Fibroblast of the aortic adventitia (primary cell): ENCODE measurements around the gene TGFBI. TPM values are rescaled to one million over a fixed set of nuclear protein-coding genes. Genes with fewer than 3 reads are reported as not detected.

Experiments used
- DNase-seq: peaks from one replicate; pipeline ENCODE4 v3.0.0-alpha.2; 2010; ENCODE audit warnings: low read depth
- H3K4me3 ChIP-seq: 2 replicates; pipeline ENCODE4 v1.5.1; 2011; ENCODE audit warnings: low read depth, mild to moderate bottlenecking, control low read depth, low read length, moderate library complexity
- total RNA-seq: library from RNA; depleted of rRNA; stranded (reverse); fragments of >200 nt; gene quantifications from 2 replicates; pipeline ENCODE4 v1.2.3, GENCODE V29; 2012; ENCODE audit warnings: low replicate concordance
- TF ChIP-seq, protein P1 (sequence below): IDR thresholded peaks from 2 replicates; pipeline ENCODE4 v1.5.1; 2011; ENCODE audit warnings: mild to moderate bottlenecking, low read length, control low read depth, inconsistent platforms; ENCODE audit not compliant: insufficient read depth

The TGFBI gene
- total RNA-seq, 1 donor = 227 TPM

DNA sequence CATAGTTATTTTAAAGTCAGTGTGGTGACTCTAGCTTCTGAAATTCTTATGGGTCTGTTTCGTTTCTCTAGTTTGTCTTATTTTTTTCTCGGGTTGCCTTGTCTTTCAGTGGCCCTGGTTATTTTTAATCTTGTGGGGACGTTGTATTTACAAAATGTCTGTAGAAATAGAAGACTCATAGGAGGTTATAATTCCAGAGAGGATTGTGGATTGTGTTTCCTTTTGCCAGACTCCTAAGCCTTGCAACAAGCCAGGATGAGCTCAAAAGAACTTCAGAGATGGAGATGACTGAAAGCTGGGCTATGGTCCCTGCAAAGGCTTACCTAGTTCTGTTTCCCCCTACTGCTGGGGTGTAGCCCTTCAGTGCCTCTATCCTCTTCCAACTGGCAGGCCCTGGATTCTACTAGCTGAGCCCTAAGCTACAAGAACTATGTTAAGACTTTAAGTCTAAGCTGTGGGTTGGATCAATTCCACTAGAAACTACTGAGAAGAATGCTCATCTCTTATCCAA lies 41.8 kb upstream of the TGFBI start:
- peak; percentile 86 for DNase-seq
- TF ChIP-seq, protein P1, sequence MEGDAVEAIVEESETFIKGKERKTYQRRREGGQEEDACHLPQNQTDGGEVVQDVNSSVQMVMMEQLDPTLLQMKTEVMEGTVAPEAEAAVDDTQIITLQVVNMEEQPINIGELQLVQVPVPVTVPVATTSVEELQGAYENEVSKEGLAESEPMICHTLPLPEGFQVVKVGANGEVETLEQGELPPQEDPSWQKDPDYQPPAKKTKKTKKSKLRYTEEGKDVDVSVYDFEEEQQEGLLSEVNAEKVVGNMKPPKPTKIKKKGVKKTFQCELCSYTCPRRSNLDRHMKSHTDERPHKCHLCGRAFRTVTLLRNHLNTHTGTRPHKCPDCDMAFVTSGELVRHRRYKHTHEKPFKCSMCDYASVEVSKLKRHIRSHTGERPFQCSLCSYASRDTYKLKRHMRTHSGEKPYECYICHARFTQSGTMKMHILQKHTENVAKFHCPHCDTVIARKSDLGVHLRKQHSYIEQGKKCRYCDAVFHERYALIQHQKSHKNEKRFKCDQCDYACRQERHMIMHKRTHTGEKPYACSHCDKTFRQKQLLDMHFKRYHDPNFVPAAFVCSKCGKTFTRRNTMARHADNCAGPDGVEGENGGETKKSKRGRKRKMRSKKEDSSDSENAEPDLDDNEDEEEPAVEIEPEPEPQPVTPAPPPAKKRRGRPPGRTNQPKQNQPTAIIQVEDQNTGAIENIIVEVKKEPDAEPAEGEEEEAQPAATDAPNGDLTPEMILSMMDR = no peak
- H3K4me3 ChIP-seq = no peak overlapping the region

DNA sequence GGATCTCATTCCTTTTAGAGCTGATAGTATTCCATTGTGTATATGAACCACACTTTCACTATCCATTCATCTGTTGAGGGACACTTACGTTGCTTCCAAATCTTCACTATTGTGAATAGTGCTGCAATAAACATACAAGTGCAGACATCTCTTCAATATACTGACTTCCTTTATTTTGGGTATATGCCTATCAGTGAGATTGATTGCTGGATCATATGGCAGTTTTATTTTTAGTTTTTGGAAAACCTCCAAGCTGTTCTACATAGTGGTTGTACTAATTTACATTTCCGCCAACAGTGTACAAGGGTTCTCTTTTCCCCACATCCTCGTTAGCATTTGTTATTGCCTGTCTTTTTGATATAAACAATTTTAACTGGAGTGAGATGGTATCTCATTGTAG lies 40.2 kb upstream of the TGFBI start:
- TF ChIP-seq, protein P1 = no peak
- no peak overlapping the region for H3K4me3 ChIP-seq
- DNase-seq = no peak

DNA sequence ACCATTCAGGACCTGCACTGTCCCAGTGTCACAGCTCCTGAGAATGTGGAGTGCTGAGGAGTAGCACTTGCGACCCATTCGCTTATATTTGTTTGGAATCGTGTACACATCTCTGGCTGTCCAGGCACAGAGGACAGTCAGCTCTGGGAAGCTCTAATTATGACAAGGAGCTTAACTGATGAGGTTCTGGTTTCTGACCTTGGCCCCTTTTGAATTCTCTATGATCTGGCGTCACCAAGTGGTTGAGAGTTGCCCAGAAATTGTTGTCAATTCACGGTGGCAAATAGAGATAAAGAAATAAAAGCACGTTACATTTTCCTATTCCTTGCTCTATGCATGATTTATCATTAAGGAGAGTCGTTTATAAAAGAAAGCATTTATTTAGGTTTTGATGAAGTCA lies 39.1 kb upstream of the TGFBI start:
- TF ChIP-seq, protein P1 = no peak
- no peak for DNase-seq
- H3K4me3 ChIP-seq = no peak overlapping the region

DNA sequence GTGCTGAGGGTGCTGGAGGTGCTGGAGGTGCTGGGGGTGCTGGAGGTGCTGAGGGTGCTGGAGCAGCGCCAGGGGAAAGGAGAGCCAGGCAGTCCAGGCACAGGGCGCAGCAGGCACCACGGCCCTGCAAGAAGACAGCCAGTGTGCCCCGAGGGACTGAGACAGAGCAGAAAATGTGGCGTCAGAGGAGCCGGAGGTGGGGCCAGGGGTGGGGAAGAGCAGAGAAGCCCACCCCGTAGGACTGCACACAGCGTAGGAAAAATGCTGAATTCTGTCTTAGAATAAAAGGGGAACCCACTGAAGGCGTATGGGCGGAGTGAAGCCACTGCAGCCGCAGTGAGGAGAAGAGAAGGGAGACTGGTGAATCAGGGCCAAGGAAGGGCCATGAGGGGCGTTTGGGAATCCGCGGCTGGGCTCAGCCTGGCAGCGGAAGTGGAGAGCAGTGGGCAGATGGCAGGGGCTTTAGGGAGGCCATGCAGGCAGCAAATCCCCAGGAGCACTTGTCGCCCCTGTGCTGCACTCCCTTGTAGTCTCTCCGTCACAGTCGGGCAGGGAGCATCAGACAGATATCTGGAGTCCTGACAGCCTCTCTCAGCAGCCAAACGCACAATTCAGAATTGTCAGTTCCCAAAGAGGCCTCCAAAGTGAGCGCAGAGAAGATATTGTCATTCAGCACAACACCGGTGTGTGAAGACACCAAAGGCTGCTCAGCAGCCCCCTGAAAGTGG lies 38.1 kb upstream of the TGFBI start:
- TF ChIP-seq, protein P1 = no peak

DNA sequence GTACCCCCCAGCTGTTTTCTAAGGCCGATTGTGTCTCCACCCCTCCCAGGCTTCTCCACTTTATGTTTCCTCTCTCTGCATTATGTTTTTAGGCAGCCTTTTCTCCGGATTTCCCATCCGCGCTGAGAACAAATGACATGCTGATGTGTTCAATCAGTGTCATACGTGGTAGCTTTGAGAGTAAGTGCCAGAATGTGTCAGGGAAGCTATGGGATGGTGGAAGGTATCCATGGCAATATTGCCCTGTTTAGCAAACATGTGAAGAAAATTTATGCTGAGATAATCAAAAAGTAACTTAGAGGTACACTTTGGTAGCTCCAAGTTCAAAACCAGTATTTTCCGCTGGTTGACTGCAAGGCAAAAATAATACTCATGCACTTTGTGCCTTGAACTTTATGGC lies 37.4 kb upstream of the TGFBI start:
- TF ChIP-seq, protein P1 = no peak
- H3K4me3 ChIP-seq = no peak overlapping the region
- no peak for DNase-seq

More for the DNA sequence above, 38.1 kb upstream of the TGFBI start:
- no peak for DNase-seq
- H3K4me3 ChIP-seq = no peak overlapping the region

DNA sequence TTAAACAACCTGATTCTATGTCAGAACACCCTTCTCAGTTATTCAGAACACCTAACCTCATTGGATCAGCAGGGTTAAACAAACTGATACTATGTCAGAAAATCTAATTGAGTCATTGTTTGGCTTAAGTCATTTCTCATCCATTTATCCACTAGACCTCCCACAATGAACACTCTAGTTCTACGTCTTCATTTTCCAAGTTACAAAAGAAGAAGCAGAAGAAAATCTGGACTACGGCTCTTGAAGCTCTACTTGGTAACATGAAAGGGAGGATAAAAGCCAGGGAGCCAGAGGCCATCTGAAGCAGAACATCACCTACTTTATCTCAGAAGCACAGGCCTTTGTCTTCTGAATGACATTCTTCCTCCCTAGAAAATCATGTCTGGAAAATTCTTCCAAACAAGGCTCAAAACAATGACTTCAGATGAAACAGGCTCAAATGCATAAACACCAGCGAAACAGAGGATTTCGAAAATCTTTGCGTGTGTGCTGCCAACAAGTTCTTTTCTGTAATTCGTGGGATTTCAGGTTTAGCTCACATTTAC lies 35.4 kb upstream of the TGFBI start:
- TF ChIP-seq, protein P1 = no peak
- peak; percentile 81 for DNase-seq
- no peak overlapping the region for H3K4me3 ChIP-seq
